ENCODE data around the gene KHDRBS2. TPM values are rescaled to one million over a fixed set of nuclear protein-coding genes. Genes with fewer than 3 reads are reported as not detected.

The KHDRBS2 gene
- not detected in 2 replicates for total RNA-seq
- long read RNA-seq, result 0 reads

- peaks cover 20% of the 10 kb centered on the region for H3K27me3 Mint-ChIP-seq (ENCODE audit: unreplicated experiment)
- no peaks in the 10 kb centered on the region for H3K36me3 Mint-ChIP-seq (ENCODE audit: unreplicated experiment)
- H3K4me1 Mint-ChIP-seq (ENCODE audit: unreplicated experiment), result peaks cover 5% of the 10 kb centered on the region
- DNase-seq (ENCODE audit: extremely low spot score, unreplicated experiment), result peak; percentile 84
- no peaks in the 10 kb centered on the region for H3K9me3 Mint-ChIP-seq (ENCODE audit: unreplicated experiment)
- no peak for TF ChIP-seq CTCF (IDR thresholded peaks at IDR 0.05)
- peak within 1 kb of the TSS; percentile 48 for H3K4me3 Mint-ChIP-seq (ENCODE audit: unreplicated experiment)
- H3K27ac Mint-ChIP-seq (ENCODE audit: unreplicated experiment), result no peak within 1 kb of the TSS
Measured at GRCh38 chr6:62285612-62286469, at the start of gene KHDRBS2. Gene KHDRBS2 (minus strand): TSS chr6:62286225.

GRCh38 chr6:62328607-62329006, 42.6 kb upstream of the KHDRBS2 start:
- TF ChIP-seq CTCF (IDR thresholded peaks at IDR 0.05), result no peak
- Mint-ChIP-seq H3K9me3 (ENCODE audit: unreplicated experiment) (peaks cover 49% of the 10 kb centered on the region), H3K27me3 (ENCODE audit: unreplicated experiment) (no peaks in the 10 kb centered on the region)

GRCh38 chr6:62324834-62325233, 38.8 kb upstream of the KHDRBS2 start:
- DNase-seq (ENCODE audit: extremely low spot score, unreplicated experiment), result no peak
- no peaks in the 10 kb centered on the region for H3K36me3 Mint-ChIP-seq (ENCODE audit: unreplicated experiment)
- no peaks in the 10 kb centered on the region for H3K27me3 Mint-ChIP-seq (ENCODE audit: unreplicated experiment)
- H3K27ac Mint-ChIP-seq (ENCODE audit: unreplicated experiment), result no peak overlapping the region
- peaks cover 32% of the 10 kb centered on the region for H3K9me3 Mint-ChIP-seq (ENCODE audit: unreplicated experiment)
- H3K4me3 Mint-ChIP-seq (ENCODE audit: unreplicated experiment), result no peak overlapping the region
- TF ChIP-seq CTCF (IDR thresholded peaks at IDR 0.05), result no peak
- no peaks in the 10 kb centered on the region for H3K4me1 Mint-ChIP-seq (ENCODE audit: unreplicated experiment)

More at GRCh38 chr6:62328607-62329006, 42.6 kb upstream of the KHDRBS2 start:
- no peak for DNase-seq (ENCODE audit: extremely low spot score, unreplicated experiment)
- no peak overlapping the region for H3K4me3 Mint-ChIP-seq (ENCODE audit: unreplicated experiment)
- H3K4me1 Mint-ChIP-seq (ENCODE audit: unreplicated experiment), result no peaks in the 10 kb centered on the region
- H3K36me3 Mint-ChIP-seq (ENCODE audit: unreplicated experiment), result no peaks in the 10 kb centered on the region
- H3K27ac Mint-ChIP-seq (ENCODE audit: unreplicated experiment), result no peak overlapping the region

GRCh38 chr6:62323818-62324431, 37.9 kb upstream of the KHDRBS2 start:
- H3K27ac Mint-ChIP-seq (ENCODE audit: unreplicated experiment), result no peak overlapping the region
- no peaks in the 10 kb centered on the region for H3K27me3 Mint-ChIP-seq (ENCODE audit: unreplicated experiment)
- no peak overlapping the region for H3K4me3 Mint-ChIP-seq (ENCODE audit: unreplicated experiment)
- H3K36me3 Mint-ChIP-seq (ENCODE audit: unreplicated experiment), result no peaks in the 10 kb centered on the region
- no peak for DNase-seq (ENCODE audit: extremely low spot score, unreplicated experiment)
- H3K9me3 Mint-ChIP-seq (ENCODE audit: unreplicated experiment), result peaks cover 28% of the 10 kb centered on the region
- no peak for TF ChIP-seq CTCF (IDR thresholded peaks at IDR 0.05)
- no peaks in the 10 kb centered on the region for H3K4me1 Mint-ChIP-seq (ENCODE audit: unreplicated experiment)

GRCh38 chr6:62298745-62299392, 12.8 kb upstream of the KHDRBS2 start:
- H3K9me3 Mint-ChIP-seq (ENCODE audit: unreplicated experiment), result no peaks in the 10 kb centered on the region
- no peaks in the 10 kb centered on the region for H3K36me3 Mint-ChIP-seq (ENCODE audit: unreplicated experiment)
- H3K4me1 Mint-ChIP-seq (ENCODE audit: unreplicated experiment), result no peaks in the 10 kb centered on the region
- TF ChIP-seq CTCF (IDR thresholded peaks at IDR 0.05), result no peak
- H3K27me3 Mint-ChIP-seq (ENCODE audit: unreplicated experiment), result no peaks in the 10 kb centered on the region
- no peak for DNase-seq (ENCODE audit: extremely low spot score, unreplicated experiment)
- H3K4me3 Mint-ChIP-seq (ENCODE audit: unreplicated experiment), result no peak overlapping the region
- H3K27ac Mint-ChIP-seq (ENCODE audit: unreplicated experiment), result no peak overlapping the region
